ENCODE measurements around the gene PHACTR3. TPM values are rescaled to one million over a fixed set of nuclear protein-coding genes. Genes with fewer than 3 reads are reported as not detected.

The PHACTR3 gene
- total and polyA plus RNA-seq, 2 of the 8 experiments (the other 6 are each of a cell fraction or from before 2014, with no cell fraction given), result 0.05 to 0.13 TPM

DNA sequence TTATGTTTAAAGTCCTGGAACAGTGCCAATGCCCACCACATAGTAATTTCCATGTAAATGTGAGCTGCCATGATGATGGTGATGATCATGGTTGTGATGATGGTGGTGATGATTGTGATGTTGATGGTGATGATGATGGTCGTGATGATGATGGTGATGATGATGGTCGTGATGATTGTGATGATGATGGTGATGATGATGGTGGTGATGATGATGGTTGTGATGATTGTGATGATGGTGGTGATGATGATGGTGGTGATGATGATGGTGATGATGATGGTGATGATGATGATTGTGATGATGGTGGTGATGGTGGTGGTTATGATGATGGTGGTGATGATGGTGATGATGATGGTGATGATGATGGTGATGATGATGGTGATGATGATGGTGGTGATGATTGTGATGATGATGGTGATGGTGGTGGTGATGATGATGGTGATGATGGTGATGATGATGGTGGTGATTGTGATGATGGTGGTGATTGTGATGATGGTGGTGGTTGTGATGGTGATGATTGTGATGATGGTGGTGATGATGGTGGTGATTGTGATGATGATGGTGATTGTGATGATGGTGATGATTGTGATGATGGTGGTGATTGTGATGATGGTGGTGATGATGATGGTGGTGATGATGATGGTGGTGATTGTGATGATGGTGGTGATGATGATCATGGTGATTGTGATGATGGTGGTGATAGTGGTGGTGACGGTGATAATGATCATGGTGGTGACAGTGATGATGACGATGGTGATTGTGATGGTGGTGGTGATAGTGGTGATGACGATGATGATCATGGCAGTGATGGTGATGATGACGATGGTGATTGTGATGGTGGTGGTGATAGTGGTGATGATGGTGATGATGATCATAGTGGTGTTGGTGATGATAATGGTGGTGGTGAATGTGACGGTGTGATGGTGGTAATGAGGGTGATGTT lies 82.3 kb downstream of the PHACTR3 start (continued):
- no peak for TF ChIP-seq SP2 (IDR thresholded peaks at IDR 0.05; ENCODE audit: low read length)
- TF ChIP-seq SRF (IDR thresholded peaks at IDR 0.05; ENCODE audit: low read depth, low read length), result no peak
- TF ChIP-seq FOSL1 (IDR thresholded peaks at IDR 0.05; ENCODE audit: insufficient read depth, low read depth, low read length), result no peak
- TF ChIP-seq, protein P1, sequence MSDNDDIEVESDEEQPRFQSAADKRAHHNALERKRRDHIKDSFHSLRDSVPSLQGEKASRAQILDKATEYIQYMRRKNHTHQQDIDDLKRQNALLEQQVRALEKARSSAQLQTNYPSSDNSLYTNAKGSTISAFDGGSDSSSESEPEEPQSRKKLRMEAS (IDR thresholded peaks at IDR 0.05), result no peak
